MCF 10A (cell line): ENCODE results near the gene DNAJC15. TPM values are rescaled to one million over a fixed set of nuclear protein-coding genes. Genes with fewer than 3 reads are reported as not detected.
A peak's percentile ranks its signal among the peaks of the same experiment; 100 is the strongest.

Experiments used
- BruUV-seq: library from RNA; stranded (reverse); fragments of 400-500 nt; replicated peaks from 2 replicates; lab custom pipeline; 2021; lab: Mats Ljungman, UMichigan
- CTCF ChIA-PET: fragments of 300-600 bp; sonication (Branson Sonifier 250); formaldehyde crosslinking; extraction: SDS; loops from one replicate; lab custom pipeline; 2021; ENCODE audit warnings: antibody characterized with exemption, inconsistent platforms; lab: Yijun Ruan, JAX
- POLR2A ChIA-PET: fragments of 300-600, 350-650 bp; sonication (Branson Sonifier 250); formaldehyde crosslinking; extraction: SDS; loops from one replicate; lab custom pipeline; 2020; ENCODE audit warnings: antibody characterized with exemption, inconsistent platforms; lab: Yijun Ruan, JAX
- DNase-seq: peaks from one replicate; pipeline ENCODE4 v3.0.0-alpha.2; 2018; ENCODE audit not compliant: unreplicated experiment
- H3K27ac Mint-ChIP-seq: one replicate; pipeline ENCODE4 v1.8.0; 2022; ENCODE audit warnings: mild to moderate bottlenecking, low read depth, mixed read lengths; ENCODE audit not compliant: unreplicated experiment
- H3K27me3 Mint-ChIP-seq: one replicate; pipeline ENCODE4 v1.8.0; 2022; ENCODE audit warnings: mixed read lengths; ENCODE audit not compliant: insufficient read depth, unreplicated experiment
- H3K36me3 Mint-ChIP-seq: one replicate; pipeline ENCODE4 v1.8.0; 2022; ENCODE audit warnings: mild to moderate bottlenecking, moderate library complexity, mixed read lengths; ENCODE audit not compliant: insufficient read depth, unreplicated experiment
- H3K4me1 Mint-ChIP-seq: one replicate; pipeline ENCODE4 v1.8.0; 2022; ENCODE audit warnings: mixed read lengths; ENCODE audit not compliant: insufficient read depth, unreplicated experiment
- H3K4me3 Mint-ChIP-seq: one replicate; pipeline ENCODE4 v1.8.0; 2022; ENCODE audit warnings: mild to moderate bottlenecking, moderate library complexity, mixed read lengths; ENCODE audit not compliant: unreplicated experiment
- H3K9me3 Mint-ChIP-seq: one replicate; pipeline ENCODE4 v1.8.0; 2022; ENCODE audit warnings: mixed read lengths; ENCODE audit not compliant: unreplicated experiment
- intact Hi-C: fragments of 100-400 bp; cut with micrococcal nuclease; formaldehyde crosslinking; loops from 2 replicates; pipeline ENCODE4 v1.14.1; 2022
- total RNA-seq: library from RNA; stranded (reverse); gene quantifications from 2 replicates; pipeline ENCODE4 v1.2.3, GENCODE V29; 2022
- TF ChIP-seq, protein P1 (sequence below): fragments of 200-600 bp; IDR thresholded peaks from one replicate; pipeline ENCODE4 v1.8.0; 2022; ENCODE audit warnings: antibody characterized with exemption, mild to moderate bottlenecking; ENCODE audit not compliant: unreplicated experiment

The DNAJC15 gene
- total RNA-seq, 1 experiment from 2014 or later, result 34.0 TPM

DNA sequence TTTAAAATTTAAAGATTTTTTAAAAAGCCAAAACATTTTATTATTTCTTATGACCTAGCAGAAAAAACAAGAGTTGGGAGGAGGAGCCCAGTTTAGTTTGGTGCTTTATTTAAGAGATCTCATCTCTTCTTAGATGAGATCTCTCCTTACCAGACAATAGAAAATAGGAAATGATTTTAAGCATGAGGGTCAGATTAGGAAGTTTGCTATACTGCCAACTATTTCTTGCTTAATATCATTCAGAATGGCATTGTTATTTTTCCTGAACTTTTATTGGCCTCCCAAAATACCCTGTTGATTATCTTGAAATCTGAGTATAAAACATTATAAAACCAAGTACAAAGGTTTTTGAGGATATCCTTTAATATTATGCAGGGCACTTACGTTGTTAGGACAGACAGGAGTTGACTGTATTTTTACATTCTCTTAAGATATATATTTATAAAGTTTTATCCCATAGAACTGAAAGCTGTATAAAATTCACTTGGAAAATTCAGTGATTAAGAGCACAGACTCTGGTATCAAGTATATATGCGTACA, 56.1 kb downstream of the DNAJC15 start:
- TF ChIP-seq, protein P1, sequence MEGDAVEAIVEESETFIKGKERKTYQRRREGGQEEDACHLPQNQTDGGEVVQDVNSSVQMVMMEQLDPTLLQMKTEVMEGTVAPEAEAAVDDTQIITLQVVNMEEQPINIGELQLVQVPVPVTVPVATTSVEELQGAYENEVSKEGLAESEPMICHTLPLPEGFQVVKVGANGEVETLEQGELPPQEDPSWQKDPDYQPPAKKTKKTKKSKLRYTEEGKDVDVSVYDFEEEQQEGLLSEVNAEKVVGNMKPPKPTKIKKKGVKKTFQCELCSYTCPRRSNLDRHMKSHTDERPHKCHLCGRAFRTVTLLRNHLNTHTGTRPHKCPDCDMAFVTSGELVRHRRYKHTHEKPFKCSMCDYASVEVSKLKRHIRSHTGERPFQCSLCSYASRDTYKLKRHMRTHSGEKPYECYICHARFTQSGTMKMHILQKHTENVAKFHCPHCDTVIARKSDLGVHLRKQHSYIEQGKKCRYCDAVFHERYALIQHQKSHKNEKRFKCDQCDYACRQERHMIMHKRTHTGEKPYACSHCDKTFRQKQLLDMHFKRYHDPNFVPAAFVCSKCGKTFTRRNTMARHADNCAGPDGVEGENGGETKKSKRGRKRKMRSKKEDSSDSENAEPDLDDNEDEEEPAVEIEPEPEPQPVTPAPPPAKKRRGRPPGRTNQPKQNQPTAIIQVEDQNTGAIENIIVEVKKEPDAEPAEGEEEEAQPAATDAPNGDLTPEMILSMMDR, result no peak
- no peaks in the 10 kb centered on the region for H3K9me3 Mint-ChIP-seq
- no peaks in the 10 kb centered on the region for H3K27me3 Mint-ChIP-seq
- H3K4me3 Mint-ChIP-seq, result no peak overlapping the region
- no peak for DNase-seq
- H3K4me1 Mint-ChIP-seq, result peaks cover 18% of the 10 kb centered on the region
- peaks cover 25% of the 10 kb centered on the region for H3K36me3 Mint-ChIP-seq
- intact Hi-C loops, result no loop called here
- no TSS peak for BruUV-seq
- ChIA-PET POLR2A (no interaction called here), CTCF (interaction anchor here (1.2 kb wide), 1 partner anchor 712 kb away, joined by 3 read pairs; no protein-coding TSS in a partner anchor)
- H3K27ac Mint-ChIP-seq, result no peak overlapping the region

DNA sequence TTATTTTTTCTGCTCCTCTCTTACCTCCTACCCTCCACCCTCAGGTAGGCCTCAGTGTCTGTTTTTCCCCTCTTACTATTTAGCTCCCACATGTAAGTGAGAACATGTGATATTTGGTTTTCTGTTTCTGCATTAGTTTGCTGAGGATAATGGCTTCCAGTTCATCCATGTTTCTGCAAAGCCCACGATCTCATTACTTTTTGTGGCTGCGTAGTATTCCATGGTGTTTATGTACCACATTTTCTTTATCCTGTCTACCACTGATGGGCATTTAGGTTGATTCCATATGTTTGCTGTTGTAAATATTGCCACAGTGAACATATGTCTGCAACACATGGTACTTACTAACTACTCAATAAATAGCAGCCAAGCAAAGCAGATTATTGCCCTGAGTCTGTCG, 56.8 kb downstream of the DNAJC15 start:
- ChIA-PET POLR2A (no interaction called here), CTCF (interaction anchor here (0.6 to 1.2 kb wide), 2 partner anchors 76 to 711 kb away, joined by 3 to 4 read pairs; no protein-coding TSS in a partner anchor)
- Mint-ChIP-seq H3K4me3 (no peak overlapping the region), H3K4me1 (peaks cover 18% of the 10 kb centered on the region), H3K9me3 (no peaks in the 10 kb centered on the region), H3K27ac (no peak overlapping the region), H3K27me3 (no peaks in the 10 kb centered on the region), H3K36me3 (peaks cover 27% of the 10 kb centered on the region)
- no TSS peak for BruUV-seq
- intact Hi-C loops, result loop anchor here (10.0 kb wide), 3 partner anchors 105 to 485 kb away; no protein-coding TSS in a partner anchor
- TF ChIP-seq, protein P1, result no peak
- no peak for DNase-seq

DNA sequence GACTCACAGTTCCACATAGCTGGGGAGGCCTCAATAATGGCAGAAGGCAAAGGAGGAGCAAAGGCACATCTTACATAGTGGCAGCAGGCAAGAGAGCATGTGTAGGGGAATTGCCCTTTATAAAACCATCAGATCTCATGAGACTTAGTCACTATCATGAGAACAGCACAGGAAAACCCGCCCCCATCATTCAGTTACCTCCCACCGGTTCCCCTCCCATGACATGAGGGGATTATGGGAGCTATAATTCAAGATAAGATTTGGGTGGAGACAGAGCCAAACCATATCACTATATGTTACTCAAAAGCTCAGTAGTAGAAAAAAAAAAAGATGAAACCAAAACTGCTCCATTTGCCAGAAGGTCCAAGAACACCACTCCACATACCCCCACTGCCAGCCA, 58.5 kb downstream of the DNAJC15 start:
- peaks cover 14% of the 10 kb centered on the region for H3K4me1 Mint-ChIP-seq
- ChIA-PET CTCF (interaction anchor here (0.6 to 1.9 kb wide), 7 partner anchors 15 to 792 kb away, joined by 3 to 14 read pairs (median 3); no protein-coding TSS in a partner anchor), POLR2A (no interaction called here)
- DNase-seq, result no peak
- intact Hi-C loops, result loop anchor here (10.0 kb wide), 3 partner anchors 107 to 487 kb away; no protein-coding TSS in a partner anchor
- no peaks in the 10 kb centered on the region for H3K9me3 Mint-ChIP-seq
- H3K4me3 Mint-ChIP-seq, result no peak overlapping the region
- no peaks in the 10 kb centered on the region for H3K27me3 Mint-ChIP-seq
- peak overlapping the region; percentile 25 for H3K27ac Mint-ChIP-seq
- H3K36me3 Mint-ChIP-seq, result peaks cover 36% of the 10 kb centered on the region
- no TSS peak for BruUV-seq
- TF ChIP-seq, protein P1, result no peak

DNA sequence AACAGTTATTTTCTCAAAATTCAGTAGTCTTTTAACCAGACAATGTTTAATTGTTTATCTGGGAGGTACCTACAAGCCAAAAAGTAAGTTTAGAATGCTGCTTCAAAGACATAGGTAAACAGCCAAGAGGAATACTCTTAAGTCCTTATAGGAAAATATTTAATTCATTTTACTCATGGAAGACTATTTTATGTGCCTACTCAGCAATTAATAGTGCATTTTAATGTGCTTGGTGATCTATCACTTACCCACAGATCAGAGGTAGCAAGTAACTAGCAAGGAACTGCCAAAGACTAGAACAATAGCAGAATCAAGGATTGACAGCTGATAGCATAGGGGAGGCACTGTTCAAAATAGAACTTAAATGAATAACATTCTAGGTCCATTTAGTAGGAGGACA, 60.4 kb downstream of the DNAJC15 start:
- no TSS peak for BruUV-seq
- intact Hi-C loops, result loop anchor here (10.0 kb wide), 3 partner anchors 109 to 489 kb away; no protein-coding TSS in a partner anchor
- POLR2A ChIA-PET, result no interaction called here

More for the DNA sequence above, 60.4 kb downstream of the DNAJC15 start:
- Mint-ChIP-seq H3K9me3 (no peaks in the 10 kb centered on the region), H3K27ac (no peak overlapping the region), H3K27me3 (no peaks in the 10 kb centered on the region), H3K36me3 (peaks cover 36% of the 10 kb centered on the region), H3K4me1 (peaks cover 16% of the 10 kb centered on the region), H3K4me3 (no peak overlapping the region)
- TF ChIP-seq, protein P1, result no peak
- CTCF ChIA-PET, result interaction anchor here (0.6 to 5.4 kb wide), 11 partner anchors 9 to 1938 kb away, joined by 3 to 30 read pairs (median 4); no protein-coding TSS in a partner anchor
- no peak for DNase-seq
